Measurements from ENCODE around the gene ZBTB16. TPM values are rescaled to one million over a fixed set of nuclear protein-coding genes. Genes with fewer than 3 reads are reported as not detected.

Gene ZBTB16
- total and polyA plus RNA-seq, 9 donors, result 12.7 to 160 (median 68.7) TPM

- WGBS, 3 donors, result 87 to 92% (median 91%) methylated on average over 2 of the region's 2 CpGs
- H3K27me3 ChIP-seq, result no peaks in the 10 kb centered on the region
- H3K4me1 ChIP-seq (ENCODE audit: insufficient read depth), result peaks cover 28% of the 10 kb centered on the region
- DNase-seq, result no peak
- H3K4me3 ChIP-seq, result no peak overlapping the region
- no peak overlapping the region for H3K27ac ChIP-seq
- TF ChIP-seq CTCF (IDR thresholded peaks at IDR 0.05) (no peak), EP300 (IDR thresholded peaks at IDR 0.05) (no peak), POLR2A (IDR thresholded peaks at IDR 0.05) (no peak)
- H3K9me3 ChIP-seq, result no peaks in the 10 kb centered on the region
- H3K36me3 ChIP-seq, result no peaks in the 10 kb centered on the region
- intact Hi-C loops (cut with DNase I), result no loop called here
These were observed 157.3 kb downstream of the ZBTB16 start for GRCh38 chr11:114216796-114217180.

GRCh38 chr11:114218508-114218907 lies 159.0 kb downstream of the ZBTB16 start:
- H3K27me3 ChIP-seq, result no peaks in the 10 kb centered on the region
- no peaks in the 10 kb centered on the region for H3K9me3 ChIP-seq
- no peak overlapping the region for H3K4me3 ChIP-seq
- WGBS, 3 donors, result 58 to 72% (median 67%) methylated on average over 3 of the region's 3 CpGs
- H3K4me1 ChIP-seq (ENCODE audit: insufficient read depth), result peaks cover 29% of the 10 kb centered on the region
- H3K36me3 ChIP-seq, result no peaks in the 10 kb centered on the region
- intact Hi-C loops (cut with DNase I), result no loop called here
- TF ChIP-seq CTCF (IDR thresholded peaks at IDR 0.05) (no peak), EP300 (IDR thresholded peaks at IDR 0.05) (no peak), POLR2A (IDR thresholded peaks at IDR 0.05) (no peak)
- DNase-seq, result no peak
- no peak overlapping the region for H3K27ac ChIP-seq

- DNase-seq, result peak in 2 of 5 donors; percentile 56 to 61
- Histone ChIP-seq H3K4me1 (ENCODE audit: insufficient read depth) (peaks cover 29% of the 10 kb centered on the region), H3K36me3 (no peaks in the 10 kb centered on the region), H3K9me3 (no peaks in the 10 kb centered on the region), H3K4me3 (no peak overlapping the region), H3K27ac (no peak overlapping the region), H3K27me3 (no peaks in the 10 kb centered on the region)
- 28 to 32% (median 29%) methylated on average over 6 of the region's 6 CpGs for WGBS, 3 donors
- no peak for TF ChIP-seq CTCF (IDR thresholded peaks at IDR 0.05)
- no peak for TF ChIP-seq EP300 (IDR thresholded peaks at IDR 0.05)
- no peak for TF ChIP-seq POLR2A (IDR thresholded peaks at IDR 0.05)
- intact Hi-C loops (cut with DNase I), result no loop called here
These were observed 160.2 kb downstream of the ZBTB16 start for GRCh38 chr11:114219559-114220349.

- no peak overlapping the region for H3K4me3 ChIP-seq
- no peaks in the 10 kb centered on the region for H3K9me3 ChIP-seq
- peaks cover 25% of the 10 kb centered on the region for H3K4me1 ChIP-seq (ENCODE audit: insufficient read depth)
- no peaks in the 10 kb centered on the region for H3K27me3 ChIP-seq
- no peak overlapping the region for H3K27ac ChIP-seq
- intact Hi-C loops (cut with DNase I), result no loop called here
- TF ChIP-seq EP300 (IDR thresholded peaks at IDR 0.05) (no peak), POLR2A (IDR thresholded peaks at IDR 0.05) (no peak), CTCF (IDR thresholded peaks at IDR 0.05) (no peak)
- no peaks in the 10 kb centered on the region for H3K36me3 ChIP-seq
- WGBS, 3 donors, result 94 to 96% (median 95%) methylated on average over 2 of the region's 2 CpGs
- no peak for DNase-seq
These were observed 161.5 kb downstream of the ZBTB16 start for GRCh38 chr11:114221037-114221436.

All from ovary (tissue), 9 donors.